K562 (cell line): Measurements from ENCODE around the gene OTUD5. TPM values are rescaled to one million over a fixed set of nuclear protein-coding genes. Genes with fewer than 3 reads are reported as not detected.

Source experiments
- BRD4 ChIP-seq: fragments of 200-600 bp; sonication (generic); IDR thresholded peaks from 2 replicates; pipeline ENCODE4 v1.6.1; 2017; ENCODE audit warnings: inconsistent platforms
- CREB3 ChIP-seq: fragments of 450-650 bp; conservative IDR thresholded peaks from 2 replicates; pipeline ENCODE4 v1.6.1; 2016; ENCODE audit warnings: missing genetic modification characterization, low read depth, mild to moderate bottlenecking, missing compliant biosample characterization, moderate library complexity
- CSDE1 ChIP-seq, 2 experiments: fragments of 450-650 bp; IDR thresholded peaks; 2 replicates each; pipeline ENCODE4 v1.6.1; 2016; ENCODE audit warnings: mild to moderate bottlenecking in 1 of 2
- HDAC1 ChIP-seq, 2 experiments: fragments of 450-650 bp; IDR thresholded peaks; 2 replicates each; pipeline ENCODE4 v1.6.1; 2016 to 2017; ENCODE audit warnings: inconsistent platforms in 1 of 2, mild to moderate bottlenecking in 1 of 2, moderate library complexity in 1 of 2
- NELFE ChIP-seq: IDR thresholded peaks from 2 replicates; pipeline ENCODE4 v1.6.1; 2011; ENCODE audit warnings: mild to moderate bottlenecking; ENCODE audit not compliant: insufficient read depth, insufficient read length
- PRPF4 ChIP-seq: fragments of 200-400 bp; formaldehyde crosslinking; IDR thresholded peaks from one replicate; pipeline ENCODE4 v1.6.1; 2017; ENCODE audit warnings: low read length, low read depth, mild to moderate bottlenecking; ENCODE audit not compliant: insufficient read depth, poor library complexity, severe bottlenecking
- SP1 ChIP-seq: sonication (generic); formaldehyde crosslinking; IDR thresholded peaks from 2 replicates; pipeline ENCODE4 v1.8.1; 2022; ENCODE audit warnings: mild to moderate bottlenecking, missing genetic modification reagents
- YY1 ChIP-seq, 3 experiments: IDR thresholded peaks; 2 replicates each; pipeline ENCODE4 v1.6.1; 2011; ENCODE audit warnings: low read length in 2 of 3, mild to moderate bottlenecking in 2 of 3, moderate library complexity in 2 of 3, borderline replicate concordance in 1 of 3, control low read depth in 1 of 3, low read depth in 1 of 3; ENCODE audit not compliant: insufficient read depth in 3 of 3, insufficient replicate concordance in 2 of 3, control insufficient read depth in 1 of 3, insufficient read length in 1 of 3; ENCODE audit errors: extremely low read depth in 1 of 3
- ZNF445 ChIP-seq: fragments of 250-450 bp; sonication (Bioruptor Pico); IDR thresholded peaks from 2 replicates; pipeline ENCODE4 v1.4.0; 2020; ENCODE audit warnings: low read depth, mild to moderate bottlenecking, moderate library complexity
- polyA plus RNA-seq, 8 experiments: library from polyadenylated mRNA; depleted of rRNA in 4 of 8; stranded (reverse) in 5 of 8; unstranded in 3 of 8; fragments of >200 nt; fragmentation: Nextera tagmentation in 2 of 8; fragmentation: Illumina TruSeq in 1 of 8; extraction: Ambion mirVana in 2 of 8; extraction: Trizol in 1 of 8; gene quantifications; 2 replicates each; pipeline versions ENCODE4 v1.2.1 to v1.2.3, GENCODE V29; 2011 to 2014; ENCODE audit warnings: inconsistent platforms in 1 of 8, missing spikeins in 1 of 8
- total RNA-seq, 7 experiments: library from RNA; depleted of rRNA in 6 of 7; stranded (reverse); fragments of >200 nt in 6 of 7; fragmentation: Illumina TruSeq in 2 of 7; extraction: Trizol in 2 of 7; gene quantifications; 2 replicates each; pipeline versions ENCODE4 v1.2.1 to v1.2.3, GENCODE V29; 2011 to 2021; ENCODE audit warnings: low replicate concordance in 1 of 7
- TF ChIP-seq, protein P1 (sequence below): fragments of 450-650 bp; IDR thresholded peaks from 2 replicates; pipeline ENCODE4 v1.6.1; 2018; ENCODE audit not compliant: partially characterized antibody

The OTUD5 gene
- total and polyA plus RNA-seq, 9 of the 15 experiments (the other 6 are each of a cell fraction or from before 2014, with no cell fraction given): 3.6 to 102 (median 59.0) TPM

GRCh38 chrX:49001521-49002090 is 44.2 kb upstream of the OTUD5 start (continued):
- TF ChIP-seq CSDE1 (IDR thresholded peaks at IDR 0.05): no peak
- TF ChIP-seq HDAC1 (IDR thresholded peaks at IDR 0.05): peak in 1 of 2 experiments; percentile 74; a peak in 1 of 4 replicates
- no peak for TF ChIP-seq NELFE
- TF ChIP-seq SP1 (CRISPR knock-in tag): 0 out of 2 replicates have a peak, but pooled peaks have one; percentile 29
- no peak for TF ChIP-seq YY1 (IDR thresholded peaks at IDR 0.05; ENCODE audit: borderline replicate concordance in 1 of 3, control insufficient read depth in 1 of 3, extremely low read depth in 1 of 3, insufficient read depth in 3 of 3, insufficient read length in 1 of 3, insufficient replicate concordance in 2 of 3, low read depth in 1 of 3, low read length in 2 of 3)
- TF ChIP-seq PRPF4: no peak
- TF ChIP-seq BRD4: peak; percentile 22; the same call in 1 of the 2 replicates
- no peak for TF ChIP-seq ZNF445 (CRISPR knock-in tag)
- no peak for TF ChIP-seq CREB3 (tag)
- TF ChIP-seq, protein P1, sequence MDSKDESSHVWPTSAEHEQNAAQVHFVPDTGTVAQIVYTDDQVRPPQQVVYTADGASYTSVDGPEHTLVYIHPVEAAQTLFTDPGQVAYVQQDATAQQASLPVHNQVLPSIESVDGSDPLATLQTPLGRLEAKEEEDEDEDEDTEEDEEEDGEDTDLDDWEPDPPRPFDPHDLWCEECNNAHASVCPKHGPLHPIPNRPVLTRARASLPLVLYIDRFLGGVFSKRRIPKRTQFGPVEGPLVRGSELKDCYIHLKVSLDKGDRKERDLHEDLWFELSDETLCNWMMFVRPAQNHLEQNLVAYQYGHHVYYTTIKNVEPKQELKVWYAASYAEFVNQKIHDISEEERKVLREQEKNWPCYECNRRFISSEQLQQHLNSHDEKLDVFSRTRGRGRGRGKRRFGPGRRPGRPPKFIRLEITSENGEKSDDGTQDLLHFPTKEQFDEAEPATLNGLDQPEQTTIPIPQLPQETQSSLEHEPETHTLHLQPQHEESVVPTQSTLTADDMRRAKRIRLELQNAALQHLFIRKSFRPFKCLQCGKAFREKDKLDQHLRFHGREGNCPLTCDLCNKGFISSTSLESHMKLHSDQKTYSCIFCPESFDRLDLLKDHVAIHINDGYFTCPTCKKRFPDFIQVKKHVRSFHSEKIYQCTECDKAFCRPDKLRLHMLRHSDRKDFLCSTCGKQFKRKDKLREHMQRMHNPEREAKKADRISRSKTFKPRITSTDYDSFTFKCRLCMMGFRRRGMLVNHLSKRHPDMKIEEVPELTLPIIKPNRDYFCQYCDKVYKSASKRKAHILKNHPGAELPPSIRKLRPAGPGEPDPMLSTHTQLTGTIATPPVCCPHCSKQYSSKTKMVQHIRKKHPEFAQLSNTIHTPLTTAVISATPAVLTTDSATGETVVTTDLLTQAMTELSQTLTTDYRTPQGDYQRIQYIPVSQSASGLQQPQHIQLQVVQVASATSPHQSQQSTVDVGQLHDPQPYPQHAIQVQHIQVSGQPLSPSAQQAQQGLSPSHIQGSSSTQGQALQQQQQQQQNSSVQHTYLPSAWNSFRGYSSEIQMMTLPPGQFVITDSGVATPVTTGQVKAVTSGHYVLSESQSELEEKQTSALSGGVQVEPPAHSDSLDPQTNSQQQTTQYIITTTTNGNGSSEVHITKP: peak; percentile 98
